Vagina (tissue), 2 donors: Measurements from ENCODE around the gene SULF2.

Experiments used
- POLR2A ChIP-seq, 2 donors: fragments of 450-650 bp; IDR thresholded peaks; one replicate each; pipeline ENCODE4 v1.6.1; 2017; ENCODE audit warnings: antibody characterized with exemption in 2 of 2, mild to moderate bottlenecking in 2 of 2, moderate library complexity in 2 of 2
- POLR2AphosphoS5 ChIP-seq, 2 donors: sonication (generic); formaldehyde crosslinking; IDR thresholded peaks; one replicate each; pipeline ENCODE4 v1.9.0; 2017; ENCODE audit warnings: antibody characterized with exemption in 2 of 2, mild to moderate bottlenecking in 2 of 2, low read depth in 1 of 2; ENCODE audit not compliant: insufficient read depth in 1 of 2
- TF ChIP-seq, protein P1 (sequence below), 3 experiments: fragments of 450-650 bp in 2 of 3; fragments of 200-600 bp in 1 of 3; sonication (generic) in 1 of 3; IDR thresholded peaks; one replicate each; pipeline ENCODE4 v1.5.1; 2017 to 2019; ENCODE audit warnings: antibody characterized with exemption in 3 of 3, mild to moderate bottlenecking in 2 of 3, moderate library complexity in 2 of 3

- no peak for TF ChIP-seq POLR2A (IDR thresholded peaks at IDR 0.05)
- TF ChIP-seq, protein P1, sequence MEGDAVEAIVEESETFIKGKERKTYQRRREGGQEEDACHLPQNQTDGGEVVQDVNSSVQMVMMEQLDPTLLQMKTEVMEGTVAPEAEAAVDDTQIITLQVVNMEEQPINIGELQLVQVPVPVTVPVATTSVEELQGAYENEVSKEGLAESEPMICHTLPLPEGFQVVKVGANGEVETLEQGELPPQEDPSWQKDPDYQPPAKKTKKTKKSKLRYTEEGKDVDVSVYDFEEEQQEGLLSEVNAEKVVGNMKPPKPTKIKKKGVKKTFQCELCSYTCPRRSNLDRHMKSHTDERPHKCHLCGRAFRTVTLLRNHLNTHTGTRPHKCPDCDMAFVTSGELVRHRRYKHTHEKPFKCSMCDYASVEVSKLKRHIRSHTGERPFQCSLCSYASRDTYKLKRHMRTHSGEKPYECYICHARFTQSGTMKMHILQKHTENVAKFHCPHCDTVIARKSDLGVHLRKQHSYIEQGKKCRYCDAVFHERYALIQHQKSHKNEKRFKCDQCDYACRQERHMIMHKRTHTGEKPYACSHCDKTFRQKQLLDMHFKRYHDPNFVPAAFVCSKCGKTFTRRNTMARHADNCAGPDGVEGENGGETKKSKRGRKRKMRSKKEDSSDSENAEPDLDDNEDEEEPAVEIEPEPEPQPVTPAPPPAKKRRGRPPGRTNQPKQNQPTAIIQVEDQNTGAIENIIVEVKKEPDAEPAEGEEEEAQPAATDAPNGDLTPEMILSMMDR (IDR thresholded peaks at IDR 0.05), result no peak
- TF ChIP-seq POLR2AphosphoS5 (IDR thresholded peaks at IDR 0.05; ENCODE audit: insufficient read depth in 1 of 2, low read depth in 1 of 2), result no peak
Measured at GRCh38 chr20:47818466-47818865, 33.2 kb upstream of the SULF2 start.
